NCI-H2196 (cell line): ENCODE measurements around the gene ITFG1.
"Not testable (repeated sequence)": the region's sequence is repeated elsewhere in the genome, so short reads cannot be mapped to it uniquely, and the experiment has no call there.

Experiments used
- DNase-seq: peaks from one replicate; lab custom pipeline; 2025; ENCODE audit not compliant: unreplicated experiment; lab: John Stamatoyannopoulos, UW

The ITFG1 gene

GRCh38 chr16:47250983-47251382, 209.9 kb downstream of the ITFG1 start:
- DNase-seq: no peak

- no peak for DNase-seq
Observed at GRCh38 chr16:47247690-47248089, 213.2 kb downstream of the ITFG1 start.

- no peak for DNase-seq
Observed at GRCh38 chr16:47244206-47244605, 216.7 kb downstream of the ITFG1 start.

- DNase-seq: no peak
Observed at GRCh38 chr16:47241061-47241460, 219.8 kb downstream of the ITFG1 start.

GRCh38 chr16:47236716-47237115, 224.1 kb downstream of the ITFG1 start:
- DNase-seq: no peak

GRCh38 chr16:47230296-47230695, 230.6 kb downstream of the ITFG1 start:
- no peak for DNase-seq

- DNase-seq: no peak
Observed at GRCh38 chr16:47229053-47230050, 231.5 kb downstream of the ITFG1 start.

GRCh38 chr16:47228241-47228640, 232.6 kb downstream of the ITFG1 start:
- no peak for DNase-seq

GRCh38 chr16:47213761-47214440, 247.0 kb downstream of the ITFG1 start:
- no peak for DNase-seq

- DNase-seq: no peak
Observed at GRCh38 chr16:47211218-47211617, 249.6 kb downstream of the ITFG1 start.

- no peak for DNase-seq
Observed at GRCh38 chr16:47204736-47205504, 255.9 kb downstream of the ITFG1 start.

GRCh38 chr16:47203433-47203832, 257.4 kb downstream of the ITFG1 start:
- not testable (repeated sequence) for DNase-seq

- no peak for DNase-seq
Observed at GRCh38 chr16:47198180-47198575, 262.7 kb downstream of the ITFG1 start.

GRCh38 chr16:47197536-47198179, 263.2 kb downstream of the ITFG1 start:
- no peak for DNase-seq

GRCh38 chr16:47196457-47196856, 264.4 kb downstream of the ITFG1 start:
- DNase-seq: no peak

- DNase-seq: no peak
Observed at GRCh38 chr16:47182318-47182717, 278.5 kb downstream of the ITFG1 start.

GRCh38 chr16:47181066-47181465, 279.8 kb downstream of the ITFG1 start:
- not testable (repeated sequence) for DNase-seq

GRCh38 chr16:47180073-47180472, 280.8 kb downstream of the ITFG1 start:
- no peak for DNase-seq

- no peak for DNase-seq
Observed at GRCh38 chr16:47175152-47175551, 285.7 kb downstream of the ITFG1 start.

GRCh38 chr16:47162670-47163420, 298.0 kb downstream of the ITFG1 start:
- no peak for DNase-seq
